Neural progenitor cell (in vitro differentiated cells): ENCODE measurements around the gene PNMA8A. TPM values are rescaled to one million over a fixed set of nuclear protein-coding genes. Genes with fewer than 3 reads are reported as not detected.

Experiments used
- DNase-seq: peaks from one replicate; pipeline ENCODE4 v3.0.0-alpha.2; 2016; ENCODE audit warnings: low spot score
- H2AFZ ChIP-seq: fragments of 200-600 bp; sonication (generic); replicated peaks from 2 replicates; pipeline ENCODE4 v1.6.1; 2016; ENCODE audit warnings: antibody characterized with exemption
- H3F3A ChIP-seq: fragments of 200-600 bp; sonication (generic); 2 replicates; pipeline ENCODE4 v1.6.1; 2016; ENCODE audit warnings: antibody characterized with exemption, low read depth
- H3K27ac ChIP-seq: fragments of 200-600 bp; sonication (generic); 2 replicates; pipeline ENCODE4 v1.5.1; 2016; ENCODE audit warnings: mild to moderate bottlenecking
- H3K27me3 ChIP-seq: fragments of 200-600 bp; sonication (generic); 2 replicates; pipeline ENCODE4 v1.6.1; 2016; ENCODE audit warnings: mild to moderate bottlenecking, moderate library complexity
- H3K36me3 ChIP-seq: fragments of 200-600 bp; sonication (generic); 2 replicates; pipeline ENCODE4 v1.5.1; 2016
- H3K4me1 ChIP-seq: fragments of 200-600 bp; sonication (generic); 2 replicates; pipeline ENCODE4 v1.6.1; 2016; ENCODE audit warnings: mixed run types
- H3K4me2 ChIP-seq: fragments of 200-600 bp; sonication (generic); 2 replicates; pipeline ENCODE4 v1.6.1; 2016
- H3K4me3 ChIP-seq: fragments of 200-600 bp; sonication (generic); 2 replicates; pipeline ENCODE4 v1.5.1; 2016
- H3K79me2 ChIP-seq: fragments of 200-600 bp; sonication (generic); 2 replicates; pipeline ENCODE4 v1.6.1; 2016; ENCODE audit warnings: low read depth
- H3K9ac ChIP-seq: fragments of 200-600 bp; sonication (generic); 2 replicates; pipeline ENCODE4 v1.6.1; 2016
- H3K9me3 ChIP-seq: fragments of 200-600 bp; sonication (generic); 2 replicates; pipeline ENCODE4 v1.5.1; 2016; ENCODE audit warnings: low read depth
- H4K20me1 ChIP-seq: fragments of 200-600 bp; sonication (generic); 2 replicates; pipeline ENCODE4 v1.6.1; 2016; ENCODE audit warnings: low read depth
- H3K27ac Mint-ChIP-seq: 3 replicates; pipeline ENCODE4 v1.8.0; 2021; ENCODE audit warnings: mixed read lengths
- H3K27me3 Mint-ChIP-seq: 2 replicates; pipeline ENCODE4 v1.8.0; 2022; ENCODE audit warnings: low read depth, mild to moderate bottlenecking, inconsistent platforms, moderate library complexity, mixed read lengths; ENCODE audit not compliant: insufficient read depth
- H3K36me3 Mint-ChIP-seq: 3 replicates; pipeline ENCODE4 v1.8.0; 2021; ENCODE audit warnings: mixed read lengths
- H3K4me1 Mint-ChIP-seq: 3 replicates; pipeline ENCODE4 v1.8.0; 2021; ENCODE audit warnings: mixed read lengths
- H3K4me3 Mint-ChIP-seq: 3 replicates; pipeline ENCODE4 v1.8.0; 2021; ENCODE audit warnings: mild to moderate bottlenecking, moderate library complexity, mixed read lengths
- H3K9me3 Mint-ChIP-seq: 3 replicates; pipeline ENCODE4 v1.8.0; 2020; ENCODE audit warnings: mixed read lengths
- EZH2 ChIP-seq: fragments of 200-600 bp; sonication (generic); IDR thresholded peaks from 2 replicates; pipeline ENCODE4 v1.6.1; 2017; ENCODE audit warnings: antibody characterized with exemption, mild to moderate bottlenecking, moderate library complexity
- EZH2phosphoT487 ChIP-seq: fragments of 200-600 bp; sonication (generic); IDR thresholded peaks from 2 replicates; pipeline ENCODE4 v1.6.1; 2017; ENCODE audit warnings: antibody characterized with exemption
- total RNA-seq: library from RNA; depleted of rRNA; stranded (reverse); fragments of >200 nt; gene quantifications from 2 replicates; pipeline ENCODE4 v1.2.3, GENCODE V29; 2015; ENCODE audit warnings: low replicate concordance
- TF ChIP-seq, protein P1 (sequence below): fragments of 200-600 bp; sonication (generic); IDR thresholded peaks from 2 replicates; pipeline ENCODE4 v1.5.1; 2017; ENCODE audit warnings: antibody characterized with exemption, mild to moderate bottlenecking

Gene PNMA8A
- total RNA-seq, 1 donor from 2014 or later, result 43.9 TPM

DNA sequence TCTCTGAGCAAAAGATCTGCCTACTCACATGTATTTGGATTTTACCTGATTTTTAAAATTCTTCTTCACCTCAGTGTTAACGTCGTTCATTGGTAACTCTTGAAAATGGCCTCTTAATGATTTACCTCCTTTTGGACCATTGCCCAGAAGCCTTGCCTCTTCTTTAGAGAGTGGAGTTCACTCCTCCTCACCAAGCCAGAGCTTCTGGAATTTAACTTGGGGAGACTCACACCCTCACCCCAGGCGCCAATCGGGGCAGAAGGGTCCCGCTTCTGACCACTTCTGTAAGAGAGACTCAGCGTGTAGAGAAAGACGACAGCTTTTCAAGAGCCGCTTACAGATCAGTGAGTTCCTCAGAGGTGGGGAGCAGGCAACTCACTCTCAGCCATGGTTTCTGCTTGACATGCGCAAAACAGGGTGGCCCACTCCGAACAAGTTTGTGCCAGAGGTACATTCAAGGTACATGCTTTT, 45.3 kb downstream of the PNMA8A start:
- Histone ChIP-seq H3K9me3 (no peaks in the 10 kb centered on the region), H3K36me3 (no peaks in the 10 kb centered on the region), H3K4me2 (peak overlapping the region; percentile 94), H3F3A (peaks cover 23% of the 10 kb centered on the region), H3K27me3 (peaks cover 46% of the 10 kb centered on the region), H3K27ac (no peak overlapping the region), H3K79me2 (no peaks in the 10 kb centered on the region), H3K4me1 (peaks cover 7% of the 10 kb centered on the region), H2AFZ (peak overlapping the region; percentile 97), H3K9ac (no peak overlapping the region), H4K20me1 (no peaks in the 10 kb centered on the region), H3K4me3 (peak overlapping the region; percentile 67)
- H3K27me3 Mint-ChIP-seq, result peaks cover 10% of the 10 kb centered on the region
- peak overlapping the region; percentile 81 for H3K4me3 Mint-ChIP-seq
- peaks cover 51% of the 10 kb centered on the region for H3K4me1 Mint-ChIP-seq
- H3K36me3 Mint-ChIP-seq, result no peaks in the 10 kb centered on the region
- peak; percentile 33 for DNase-seq
- peak; percentile 40 for TF ChIP-seq EZH2
- TF ChIP-seq, protein P1, sequence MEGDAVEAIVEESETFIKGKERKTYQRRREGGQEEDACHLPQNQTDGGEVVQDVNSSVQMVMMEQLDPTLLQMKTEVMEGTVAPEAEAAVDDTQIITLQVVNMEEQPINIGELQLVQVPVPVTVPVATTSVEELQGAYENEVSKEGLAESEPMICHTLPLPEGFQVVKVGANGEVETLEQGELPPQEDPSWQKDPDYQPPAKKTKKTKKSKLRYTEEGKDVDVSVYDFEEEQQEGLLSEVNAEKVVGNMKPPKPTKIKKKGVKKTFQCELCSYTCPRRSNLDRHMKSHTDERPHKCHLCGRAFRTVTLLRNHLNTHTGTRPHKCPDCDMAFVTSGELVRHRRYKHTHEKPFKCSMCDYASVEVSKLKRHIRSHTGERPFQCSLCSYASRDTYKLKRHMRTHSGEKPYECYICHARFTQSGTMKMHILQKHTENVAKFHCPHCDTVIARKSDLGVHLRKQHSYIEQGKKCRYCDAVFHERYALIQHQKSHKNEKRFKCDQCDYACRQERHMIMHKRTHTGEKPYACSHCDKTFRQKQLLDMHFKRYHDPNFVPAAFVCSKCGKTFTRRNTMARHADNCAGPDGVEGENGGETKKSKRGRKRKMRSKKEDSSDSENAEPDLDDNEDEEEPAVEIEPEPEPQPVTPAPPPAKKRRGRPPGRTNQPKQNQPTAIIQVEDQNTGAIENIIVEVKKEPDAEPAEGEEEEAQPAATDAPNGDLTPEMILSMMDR, result no peak
- H3K27ac Mint-ChIP-seq, result peak overlapping the region; percentile 89
- H3K9me3 Mint-ChIP-seq, result no peaks in the 10 kb centered on the region

DNA sequence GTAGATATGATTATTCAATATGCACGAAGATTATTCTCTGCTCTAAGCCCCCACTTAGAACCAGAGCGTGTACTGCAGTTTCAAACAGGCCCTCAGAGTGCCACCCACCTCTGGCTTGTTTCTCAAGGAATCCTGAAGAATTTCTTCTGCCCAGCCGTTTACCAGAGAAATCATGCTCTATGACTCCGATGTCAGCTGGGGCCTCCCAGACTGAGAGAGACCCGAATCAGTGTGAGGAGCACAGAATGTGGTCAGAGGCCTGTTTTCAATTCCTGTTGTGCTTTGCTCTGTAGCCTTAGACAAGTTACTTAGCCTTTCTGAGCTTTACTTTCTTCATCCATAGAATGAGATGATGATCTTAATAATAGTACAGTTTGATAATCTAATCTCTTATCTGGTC, 48.2 kb downstream of the PNMA8A start:
- Histone ChIP-seq H3K4me1 (no peaks in the 10 kb centered on the region), H3K36me3 (no peaks in the 10 kb centered on the region), H3F3A (peaks cover 7% of the 10 kb centered on the region)

DNA sequence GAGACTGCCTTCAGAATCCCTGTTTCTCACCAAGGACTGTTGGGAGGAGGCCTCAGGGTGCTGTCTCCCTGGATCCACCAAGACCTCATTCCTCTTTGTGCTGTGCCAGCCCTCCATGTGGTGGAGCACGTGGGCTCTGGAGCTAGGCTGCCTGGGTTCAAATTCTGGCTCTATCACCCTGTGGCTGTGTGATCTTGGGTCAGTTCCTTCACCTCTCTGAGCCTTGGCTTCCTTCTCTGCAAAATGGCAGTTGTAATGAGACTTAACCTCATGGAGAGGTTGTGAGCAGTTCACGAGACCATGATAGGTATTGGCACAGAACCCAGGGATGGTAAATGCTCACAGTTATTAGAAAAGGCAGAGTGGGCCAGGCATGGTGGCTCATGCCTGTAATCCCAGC, 49.0 kb downstream of the PNMA8A start:
- no peak overlapping the region for H3K4me3 ChIP-seq
- Mint-ChIP-seq H3K9me3 (no peaks in the 10 kb centered on the region), H3K27ac (no peak overlapping the region), H3K4me1 (peaks cover 28% of the 10 kb centered on the region), H3K36me3 (no peaks in the 10 kb centered on the region), H3K27me3 (peaks cover 5% of the 10 kb centered on the region), H3K4me3 (no peak overlapping the region)
- H3K9me3 ChIP-seq, result no peaks in the 10 kb centered on the region
- no peak overlapping the region for H3K27ac ChIP-seq
- H3K27me3 ChIP-seq, result peaks cover 23% of the 10 kb centered on the region
- H3K4me1 ChIP-seq, result no peaks in the 10 kb centered on the region
- no peak for TF ChIP-seq EZH2
- TF ChIP-seq, protein P1, result no peak
- no peak for TF ChIP-seq EZH2phosphoT487
- no peaks in the 10 kb centered on the region for H3K79me2 ChIP-seq
- no peak overlapping the region for H3K4me2 ChIP-seq
- H3K9ac ChIP-seq, result no peak overlapping the region
- H3F3A ChIP-seq, result peaks cover 4% of the 10 kb centered on the region
- DNase-seq, result no peak
- no peaks in the 10 kb centered on the region for H3K36me3 ChIP-seq
- H2AFZ ChIP-seq, result no peak overlapping the region
- no peaks in the 10 kb centered on the region for H4K20me1 ChIP-seq

More for the DNA sequence above, 48.2 kb downstream of the PNMA8A start:
- Mint-ChIP-seq H3K27me3 (peaks cover 7% of the 10 kb centered on the region), H3K4me1 (peaks cover 33% of the 10 kb centered on the region), H3K36me3 (no peaks in the 10 kb centered on the region), H3K9me3 (no peaks in the 10 kb centered on the region), H3K4me3 (no peak overlapping the region), H3K27ac (no peak overlapping the region)
- H2AFZ ChIP-seq, result no peak overlapping the region
- H3K4me3 ChIP-seq, result no peak overlapping the region
- H3K4me2 ChIP-seq, result no peak overlapping the region
- H3K27me3 ChIP-seq, result peaks cover 32% of the 10 kb centered on the region
- no peak for TF ChIP-seq EZH2
- no peak for TF ChIP-seq EZH2phosphoT487
- TF ChIP-seq, protein P1, result no peak
- H3K79me2 ChIP-seq, result no peaks in the 10 kb centered on the region
- no peak overlapping the region for H3K9ac ChIP-seq
- H3K9me3 ChIP-seq, result no peaks in the 10 kb centered on the region
- H4K20me1 ChIP-seq, result no peaks in the 10 kb centered on the region
- no peak overlapping the region for H3K27ac ChIP-seq
- DNase-seq, result no peak
